NCI-H2196 (cell line): ENCODE data around the gene IPO8.
A peak's percentile ranks its signal among the peaks of the same experiment; 100 is the strongest.
"Not testable (repeated sequence)": the region's sequence is repeated elsewhere in the genome, so short reads cannot be mapped to it uniquely, and the experiment has no call there.

Experiments used
- DNase-seq: peaks from one replicate; lab custom pipeline; 2025; ENCODE audit not compliant: unreplicated experiment; lab: John Stamatoyannopoulos, UW

IPO8 gene

GRCh38 chr12:30691122-30691879 is 4.4 kb downstream of the IPO8 start:
- DNase-seq, result peak; percentile 33

- DNase-seq, result no peak
These were observed 8.2 kb downstream of the IPO8 start for GRCh38 chr12:30687265-30687986.

GRCh38 chr12:30679241-30679640 is 16.4 kb downstream of the IPO8 start:
- no peak for DNase-seq

- DNase-seq, result no peak
These were observed 17.4 kb downstream of the IPO8 start for GRCh38 chr12:30678221-30678620.

GRCh38 chr12:30661210-30661609 is 34.5 kb downstream of the IPO8 start:
- no peak for DNase-seq

- no peak for DNase-seq
These were observed 43.5 kb downstream of the IPO8 start for GRCh38 chr12:30652034-30652696.

GRCh38 chr12:30646821-30647220 is 48.8 kb downstream of the IPO8 start:
- no peak for DNase-seq

- DNase-seq, result no peak
These were observed 52.3 kb downstream of the IPO8 start for GRCh38 chr12:30643366-30643765.

- DNase-seq, result no peak
These were observed 55.3 kb downstream of the IPO8 start for GRCh38 chr12:30640392-30640791.

GRCh38 chr12:30635385-30635784 is 60.3 kb downstream of the IPO8 start:
- DNase-seq, result no peak

GRCh38 chr12:30631740-30632139 is 63.9 kb downstream of the IPO8 start:
- no peak for DNase-seq

GRCh38 chr12:30630979-30631285 is 64.7 kb downstream of the IPO8 start:
- DNase-seq, result no peak

GRCh38 chr12:30630076-30630978 is 65.3 kb downstream of the IPO8 start:
- DNase-seq, result no peak

GRCh38 chr12:30626847-30627246 is 68.8 kb downstream of the IPO8 start:
- no peak for DNase-seq

- DNase-seq, result no peak
These were observed 71.7 kb downstream of the IPO8 start for GRCh38 chr12:30624009-30624408.

GRCh38 chr12:30622509-30622908 is 73.2 kb downstream of the IPO8 start:
- no peak for DNase-seq

GRCh38 chr12:30621663-30622241 is 73.9 kb downstream of the IPO8 start:
- DNase-seq, result not testable (repeated sequence)

- no peak for DNase-seq
These were observed 78.2 kb downstream of the IPO8 start for GRCh38 chr12:30617346-30618016.

GRCh38 chr12:30614031-30614430 is 81.6 kb downstream of the IPO8 start:
- DNase-seq, result no peak

GRCh38 chr12:30613119-30613830 is 82.4 kb downstream of the IPO8 start:
- DNase-seq, result no peak
